HepG2 (cell line): ENCODE measurements around the gene ANKRD13D. TPM values are rescaled to one million over a fixed set of nuclear protein-coding genes. Genes with fewer than 3 reads are reported as not detected.

Experiments used
- CBX5 ChIP-seq: sonication (generic); formaldehyde crosslinking; IDR thresholded peaks from 2 replicates; pipeline ENCODE4 v1.4.0; 2020; ENCODE audit warnings: missing genetic modification reagents, borderline replicate concordance
- EED ChIP-seq: sonication (generic); formaldehyde crosslinking; IDR thresholded peaks from 2 replicates; pipeline ENCODE4 v1.5.0; 2020; ENCODE audit warnings: mild to moderate bottlenecking, missing genetic modification reagents
- FOXJ3 ChIP-seq: sonication (generic); formaldehyde crosslinking; IDR thresholded peaks from 2 replicates; pipeline ENCODE4 v1.4.0; 2020; ENCODE audit warnings: missing genetic modification reagents, mild to moderate bottlenecking, borderline replicate concordance
- FOXM1 ChIP-seq: sonication (generic); formaldehyde crosslinking; IDR thresholded peaks from 2 replicates; pipeline ENCODE4 v1.5.0; 2020; ENCODE audit warnings: missing genetic modification reagents
- HBP1 ChIP-seq: IDR thresholded peaks from 2 replicates; pipeline ENCODE4 v1.6.1; 2016; ENCODE audit warnings: low read depth, control low read depth
- HCFC1 ChIP-seq: fragments of 150-350 bp; IDR thresholded peaks from 2 replicates; pipeline ENCODE4 v1.6.1; 2014; ENCODE audit warnings: low read depth, low read length
- HMGXB4 ChIP-seq, 2 experiments: sonication (generic) in 1 of 2; formaldehyde crosslinking in 1 of 2; IDR thresholded peaks; 2 replicates each; pipeline versions ENCODE4 v1.4.0 to v1.6.1; 2018 to 2020; ENCODE audit warnings: missing genetic modification reagents in 2 of 2, borderline replicate concordance in 1 of 2, low read depth in 1 of 2, mild to moderate bottlenecking in 1 of 2, missing biosample characterization in 1 of 2
- HOXA7 ChIP-seq: sonication (generic); formaldehyde crosslinking; IDR thresholded peaks from 2 replicates; pipeline ENCODE4 v1.8.1; 2022; ENCODE audit warnings: mild to moderate bottlenecking, missing genetic modification reagents, moderate library complexity
- MYNN ChIP-seq: sonication (generic); formaldehyde crosslinking; IDR thresholded peaks from 2 replicates; pipeline ENCODE4 v1.4.0; 2020; ENCODE audit warnings: mild to moderate bottlenecking, low read depth, missing genetic modification reagents
- ZBTB40 ChIP-seq, 2 experiments: fragments of 450-650 bp in 1 of 2; sonication (generic) in 1 of 2; formaldehyde crosslinking in 1 of 2; IDR thresholded peaks; 2 replicates each; pipeline versions ENCODE4 v1.6.1 to v1.8.0; 2016 to 2022; ENCODE audit warnings: antibody characterized with exemption in 1 of 2, mild to moderate bottlenecking in 1 of 2, missing genetic modification reagents in 1 of 2
- ZFP41 ChIP-seq: sonication (generic); formaldehyde crosslinking; IDR thresholded peaks from 2 replicates; pipeline ENCODE4 v1.4.0; 2020; ENCODE audit warnings: mild to moderate bottlenecking, missing genetic modification reagents, borderline replicate concordance
- ZNF20 ChIP-seq: sonication (generic); formaldehyde crosslinking; IDR thresholded peaks from 2 replicates; pipeline ENCODE4 v1.4.0; 2020; ENCODE audit warnings: mild to moderate bottlenecking, moderate library complexity, missing genetic modification reagents
- ZNF484 ChIP-seq: sonication (generic); formaldehyde crosslinking; IDR thresholded peaks from 2 replicates; pipeline ENCODE4 v1.5.1; 2020; ENCODE audit warnings: mild to moderate bottlenecking, low read depth, missing genetic modification reagents, borderline replicate concordance
- ZNF552 ChIP-seq: sonication (generic); formaldehyde crosslinking; IDR thresholded peaks from 2 replicates; pipeline ENCODE4 v1.9.0; 2022; ENCODE audit warnings: missing genetic modification reagents, mild to moderate bottlenecking, borderline replicate concordance
- ZNF772 ChIP-seq: sonication (generic); formaldehyde crosslinking; IDR thresholded peaks from 2 replicates; pipeline ENCODE4 v1.5.0; 2020; ENCODE audit warnings: mild to moderate bottlenecking, missing genetic modification reagents
- polyA plus RNA-seq, 8 experiments: library from polyadenylated mRNA; depleted of rRNA in 3 of 8; stranded (reverse) in 7 of 8; unstranded in 1 of 8; fragments of >200 nt; fragmentation: Illumina TruSeq in 4 of 8; extraction: Trizol in 4 of 8; gene quantifications; 2 replicates each; pipeline versions ENCODE4 v1.2.1 to v1.2.3, GENCODE V29; 2011 to 2016; ENCODE audit warnings: low read depth in 4 of 8, missing spikeins in 1 of 8, mixed read lengths in 1 of 8; ENCODE audit not compliant: insufficient read depth in 1 of 8
- total RNA-seq, 5 experiments: library from RNA; depleted of rRNA; stranded (reverse); fragments of >200 nt; fragmentation: Illumina TruSeq; extraction: Trizol; gene quantifications; 2 replicates each; pipeline ENCODE4 v1.2.3, GENCODE V29; 2016; ENCODE audit warnings: low read depth in 1 of 5

The ANKRD13D gene
- total and polyA plus RNA-seq, 2 of the 13 experiments (the other 11 are each of a cell fraction or from before 2014, with no cell fraction given): 18.6 to 27.3 TPM

GRCh38 chr11:67317205-67317887 lies 28.2 kb downstream of the ANKRD13D start (continued):
- TF ChIP-seq CBX5 (CRISPR knock-in tag): peak; percentile 68; the same call in 1 of the 2 replicates
- peak; percentile 96 for TF ChIP-seq EED
- no peak; the same call in 1 of the 2 replicates for TF ChIP-seq ZNF552
- peak; percentile 91 for TF ChIP-seq HCFC1
- peak; percentile 85; the same call in 1 of the 2 replicates for TF ChIP-seq ZNF772 (CRISPR knock-in tag)
- peak; percentile 30; the same call in 1 of the 2 replicates for TF ChIP-seq HBP1
- no peak for TF ChIP-seq HOXA7 (CRISPR knock-in tag)
- 0 out of 2 replicates have a peak, but pooled peaks have one; percentile 14 for TF ChIP-seq MYNN
- TF ChIP-seq ZNF484 (CRISPR knock-in tag): 0 out of 2 replicates have a peak, but pooled peaks have one; percentile 30
- peak; percentile 69; the same call in 1 of the 2 replicates for TF ChIP-seq FOXM1 (CRISPR knock-in tag)
- TF ChIP-seq HMGXB4 (CRISPR knock-in tag; IDR thresholded peaks at IDR 0.05; ENCODE audit: borderline replicate concordance in 1 of 2, low read depth in 1 of 2): peak; percentile 94 to 98
- peak; percentile 77; the same call in 1 of the 2 replicates for TF ChIP-seq ZNF20 (CRISPR knock-in tag)
- peak; percentile 66 for TF ChIP-seq FOXJ3
- no peak for TF ChIP-seq ZFP41
- TF ChIP-seq ZBTB40 (IDR thresholded peaks at IDR 0.05): no peak
- TF ChIP-seq ZBTB40 (CRISPR knock-in tag; IDR thresholded peaks at IDR 0.05): peak; percentile 43; the same call in 1 of the 2 replicates
